ENCODE data around the gene LPAR2. TPM values are rescaled to one million over a fixed set of nuclear protein-coding genes. Genes with fewer than 3 reads are reported as not detected.

LPAR2 gene
- total RNA-seq, 1 donor from 2014 or later = 34.1 TPM

DNA sequence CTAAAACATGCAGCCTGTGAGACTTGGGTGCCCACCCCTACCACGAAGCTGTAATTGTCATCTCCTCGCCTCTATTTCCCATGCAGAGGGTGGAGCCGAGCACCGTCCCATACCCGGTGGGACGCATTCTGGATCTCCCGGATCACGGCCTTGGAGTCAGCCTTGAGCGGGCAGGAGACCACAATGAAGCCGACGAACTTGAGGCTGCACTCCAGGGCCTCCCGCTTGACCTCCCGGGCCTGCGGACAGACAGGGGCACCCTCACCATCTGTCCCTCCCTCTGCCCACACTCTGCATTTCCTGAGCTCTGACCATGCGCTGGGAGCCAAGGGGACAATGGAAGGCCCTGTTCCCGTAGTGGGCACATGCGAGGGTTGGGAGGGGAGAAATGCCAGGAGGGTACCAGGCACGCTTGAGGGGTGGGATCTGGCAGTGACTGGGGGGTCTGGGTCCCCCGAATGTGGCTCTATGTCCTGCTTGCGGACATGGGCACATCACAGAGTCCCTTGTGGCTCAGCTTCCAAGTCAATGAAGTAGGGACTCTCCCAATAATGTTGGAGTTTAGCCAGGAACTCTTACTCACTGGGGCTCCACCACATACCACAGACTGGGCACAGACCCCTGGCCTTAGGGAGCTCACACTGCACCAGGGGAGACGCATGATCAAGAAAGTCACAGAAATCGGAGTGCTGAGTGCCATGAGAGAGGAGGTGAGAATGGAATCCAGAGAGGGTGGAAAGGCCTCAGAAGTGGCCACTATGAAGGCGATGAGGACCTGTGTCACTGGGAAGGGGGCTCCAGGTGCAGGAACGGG, 24.7 kb upstream of the LPAR2 start:
- TF ChIP-seq, protein P1, sequence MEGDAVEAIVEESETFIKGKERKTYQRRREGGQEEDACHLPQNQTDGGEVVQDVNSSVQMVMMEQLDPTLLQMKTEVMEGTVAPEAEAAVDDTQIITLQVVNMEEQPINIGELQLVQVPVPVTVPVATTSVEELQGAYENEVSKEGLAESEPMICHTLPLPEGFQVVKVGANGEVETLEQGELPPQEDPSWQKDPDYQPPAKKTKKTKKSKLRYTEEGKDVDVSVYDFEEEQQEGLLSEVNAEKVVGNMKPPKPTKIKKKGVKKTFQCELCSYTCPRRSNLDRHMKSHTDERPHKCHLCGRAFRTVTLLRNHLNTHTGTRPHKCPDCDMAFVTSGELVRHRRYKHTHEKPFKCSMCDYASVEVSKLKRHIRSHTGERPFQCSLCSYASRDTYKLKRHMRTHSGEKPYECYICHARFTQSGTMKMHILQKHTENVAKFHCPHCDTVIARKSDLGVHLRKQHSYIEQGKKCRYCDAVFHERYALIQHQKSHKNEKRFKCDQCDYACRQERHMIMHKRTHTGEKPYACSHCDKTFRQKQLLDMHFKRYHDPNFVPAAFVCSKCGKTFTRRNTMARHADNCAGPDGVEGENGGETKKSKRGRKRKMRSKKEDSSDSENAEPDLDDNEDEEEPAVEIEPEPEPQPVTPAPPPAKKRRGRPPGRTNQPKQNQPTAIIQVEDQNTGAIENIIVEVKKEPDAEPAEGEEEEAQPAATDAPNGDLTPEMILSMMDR (conservative IDR thresholded peaks at IDR 0.05; ENCODE audit: low read depth, low read length) = no peak
- no peak overlapping the region for H3K4me3 ChIP-seq (ENCODE audit: low read depth, low read length)
- no peak for DNase-seq (ENCODE audit: low read depth)

- no peak for DNase-seq (ENCODE audit: low read depth)
- no peak overlapping the region for H3K4me3 ChIP-seq (ENCODE audit: low read depth, low read length)
- TF ChIP-seq, protein P1 (conservative IDR thresholded peaks at IDR 0.05; ENCODE audit: low read depth, low read length) = no peak
These were observed 23.1 kb upstream of the LPAR2 start for GRCh38 chr19:19651076-19651475.

GRCh38 chr19:19650331-19650730, 22.3 kb upstream of the LPAR2 start:
- H3K4me3 ChIP-seq (ENCODE audit: low read depth, low read length) = no peak overlapping the region
- TF ChIP-seq, protein P1 (conservative IDR thresholded peaks at IDR 0.05; ENCODE audit: low read depth, low read length) = no peak
- DNase-seq (ENCODE audit: low read depth) = no peak

GRCh38 chr19:19649580-19649995, 21.6 kb upstream of the LPAR2 start:
- TF ChIP-seq, protein P1 (conservative IDR thresholded peaks at IDR 0.05; ENCODE audit: low read depth, low read length) = no peak

DNA sequence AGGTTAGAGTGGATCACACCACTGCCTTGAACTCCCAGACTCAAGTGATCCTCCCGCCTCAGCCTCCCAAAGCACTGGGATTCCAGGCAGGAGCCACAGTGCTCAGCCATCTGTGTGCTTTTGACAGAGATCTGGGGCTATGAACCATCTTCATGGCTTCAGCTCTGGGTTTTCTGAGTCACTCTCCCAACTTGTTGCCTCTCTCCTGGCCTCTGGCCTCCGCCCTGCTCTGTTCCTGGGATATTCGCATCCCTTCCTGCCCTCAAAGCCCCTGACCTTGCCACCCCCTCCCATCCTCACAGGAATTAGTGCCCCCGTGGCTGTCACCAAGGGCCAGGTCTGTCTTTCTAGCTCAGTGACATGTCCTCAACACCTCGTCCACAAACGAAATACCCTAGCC, 21.1 kb upstream of the LPAR2 start:
- no peak for DNase-seq (ENCODE audit: low read depth)
- H3K4me3 ChIP-seq (ENCODE audit: low read depth, low read length) = no peak overlapping the region
- TF ChIP-seq, protein P1 (conservative IDR thresholded peaks at IDR 0.05; ENCODE audit: low read depth, low read length) = no peak

More at GRCh38 chr19:19649580-19649995, 21.6 kb upstream of the LPAR2 start:
- DNase-seq (ENCODE audit: low read depth) = no peak
- H3K4me3 ChIP-seq (ENCODE audit: low read depth, low read length) = no peak overlapping the region

DNA sequence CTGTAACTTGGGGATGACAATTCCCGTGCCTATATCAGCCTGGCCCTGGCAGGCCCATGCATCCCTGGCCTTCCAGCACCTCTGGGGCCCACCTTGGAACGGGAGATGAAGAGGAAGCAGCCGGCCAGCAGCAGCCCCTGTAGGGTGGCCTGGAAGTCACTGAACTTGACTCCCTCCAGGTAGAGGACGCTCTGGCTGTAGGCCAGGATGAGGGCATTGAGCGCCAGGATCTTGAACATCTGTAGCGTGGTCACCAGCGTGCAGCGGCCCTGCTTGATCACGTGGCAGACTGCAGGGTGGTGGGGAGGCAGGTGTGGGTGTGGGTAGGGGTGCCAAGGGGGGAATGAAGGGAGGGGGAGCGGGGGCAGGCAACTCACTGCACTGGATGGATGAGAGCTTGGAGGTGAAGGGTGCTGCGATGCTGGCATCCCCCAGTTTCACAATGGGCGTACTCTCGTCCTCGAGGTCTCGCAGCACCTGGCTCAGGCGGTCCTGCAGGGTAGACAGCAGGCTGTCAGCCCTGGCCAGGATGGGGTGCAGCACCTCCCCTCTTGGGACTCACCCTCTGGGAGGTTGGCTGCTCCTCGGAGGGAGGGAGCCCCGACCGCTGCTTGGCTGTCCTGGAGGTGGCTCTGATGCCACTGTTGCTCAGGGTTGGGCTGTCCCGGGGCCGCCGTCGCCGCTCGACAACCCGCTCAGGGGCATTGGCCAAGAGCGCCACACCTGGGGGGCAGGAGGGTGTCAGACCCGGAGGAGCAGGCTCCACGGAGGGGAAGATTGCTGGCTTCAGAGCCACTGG, 19.2 kb upstream of the LPAR2 start:
- TF ChIP-seq, protein P1 (conservative IDR thresholded peaks at IDR 0.05; ENCODE audit: low read depth, low read length) = no peak
- no peak overlapping the region for H3K4me3 ChIP-seq (ENCODE audit: low read depth, low read length)
- DNase-seq (ENCODE audit: low read depth) = no peak
